NB4 (cell line): ENCODE results near the gene RNASE7.

Experiments used
- CTCF ChIP-seq: IDR thresholded peaks from one replicate; pipeline ENCODE4 v1.5.1; 2012; ENCODE audit warnings: low read depth, low read length
- MAX ChIP-seq: IDR thresholded peaks from 2 replicates; pipeline ENCODE4 v1.6.1; 2011; ENCODE audit warnings: low read depth, low read length
- MYC ChIP-seq: IDR thresholded peaks from 2 replicates; pipeline ENCODE4 v1.6.1; 2011; ENCODE audit warnings: low read depth, low read length
- POLR2A ChIP-seq: IDR thresholded peaks from 2 replicates; pipeline ENCODE4 v1.6.1; 2011; ENCODE audit warnings: mild to moderate bottlenecking; ENCODE audit not compliant: insufficient read length; ENCODE audit errors: extremely low read depth

- TF ChIP-seq CTCF (no peak), MAX (no peak), POLR2A (no peak), MYC (no peak)
These were observed 42.6 kb upstream of the RNASE7 start for GRCh38 chr14:20999591-20999990.
